Raji (cell line): ENCODE data around the gene TMBIM4.

ENCODE experiments used
- POLR2A ChIP-seq: IDR thresholded peaks from 2 replicates; pipeline ENCODE4 v1.6.1; 2011; ENCODE audit warnings: low read depth, low read length, control low read depth; ENCODE audit not compliant: insufficient read depth

TMBIM4 gene

GRCh38 chr12:66189486-66189843 lies 19.7 kb upstream of the TMBIM4 start:
- TF ChIP-seq POLR2A: no peak

- no peak for TF ChIP-seq POLR2A
Measured at GRCh38 chr12:66188584-66189485, 19.0 kb upstream of the TMBIM4 start, which contains the start of gene IRAK3. IRAK3 (plus strand) TSS chr12:66189214; CDS start chr12:66189300, 86 bp downstream.

GRCh38 chr12:66187821-66188220 lies 18.0 kb upstream of the TMBIM4 start:
- no peak for TF ChIP-seq POLR2A

GRCh38 chr12:66187036-66187435 lies 17.2 kb upstream of the TMBIM4 start:
- no peak for TF ChIP-seq POLR2A

- no peak for TF ChIP-seq POLR2A
Measured at GRCh38 chr12:66182956-66183355, 13.2 kb upstream of the TMBIM4 start.

- TF ChIP-seq POLR2A: no peak
Measured at GRCh38 chr12:66176105-66176900, 6.5 kb upstream of the TMBIM4 start.

GRCh38 chr12:66170606-66171005 lies 810 bp upstream of the TMBIM4 start:
- no peak for TF ChIP-seq POLR2A

GRCh38 chr12:66168410-66168809 lies 1.4 kb downstream of the TMBIM4 start:
- no peak for TF ChIP-seq POLR2A

- TF ChIP-seq POLR2A: no peak
Measured at GRCh38 chr12:66166561-66166960, 3.2 kb downstream of the TMBIM4 start.

GRCh38 chr12:66165141-66165540 lies 4.7 kb downstream of the TMBIM4 start:
- no peak for TF ChIP-seq POLR2A

- no peak for TF ChIP-seq POLR2A
Measured at GRCh38 chr12:66164349-66164821, 5.4 kb downstream of the TMBIM4 start.

- no peak for TF ChIP-seq POLR2A
Measured at GRCh38 chr12:66163289-66163688, 6.5 kb downstream of the TMBIM4 start.

- TF ChIP-seq POLR2A: no peak
Measured at GRCh38 chr12:66162701-66163100, 7.1 kb downstream of the TMBIM4 start.

- no peak for TF ChIP-seq POLR2A
Measured at GRCh38 chr12:66160704-66161103, 9.1 kb downstream of the TMBIM4 start.

GRCh38 chr12:66159123-66159522 lies 10.7 kb downstream of the TMBIM4 start:
- TF ChIP-seq POLR2A: no peak

- no peak for TF ChIP-seq POLR2A
Measured at GRCh38 chr12:66156654-66157053, 13.1 kb downstream of the TMBIM4 start.
